GM19467 (cell line): Measurements from ENCODE around the gene CAB39.
A peak's percentile ranks its signal among the peaks of the same experiment; 100 is the strongest.

ENCODE experiments used
- ATAC-seq: cut with Tn5 transposase; IDR thresholded peaks from one replicate; pipeline ENCODE4 v1.9.1; 2021; ENCODE audit warnings: mild to moderate bottlenecking, moderate library complexity; ENCODE audit not compliant: unreplicated experiment

Gene CAB39

DNA sequence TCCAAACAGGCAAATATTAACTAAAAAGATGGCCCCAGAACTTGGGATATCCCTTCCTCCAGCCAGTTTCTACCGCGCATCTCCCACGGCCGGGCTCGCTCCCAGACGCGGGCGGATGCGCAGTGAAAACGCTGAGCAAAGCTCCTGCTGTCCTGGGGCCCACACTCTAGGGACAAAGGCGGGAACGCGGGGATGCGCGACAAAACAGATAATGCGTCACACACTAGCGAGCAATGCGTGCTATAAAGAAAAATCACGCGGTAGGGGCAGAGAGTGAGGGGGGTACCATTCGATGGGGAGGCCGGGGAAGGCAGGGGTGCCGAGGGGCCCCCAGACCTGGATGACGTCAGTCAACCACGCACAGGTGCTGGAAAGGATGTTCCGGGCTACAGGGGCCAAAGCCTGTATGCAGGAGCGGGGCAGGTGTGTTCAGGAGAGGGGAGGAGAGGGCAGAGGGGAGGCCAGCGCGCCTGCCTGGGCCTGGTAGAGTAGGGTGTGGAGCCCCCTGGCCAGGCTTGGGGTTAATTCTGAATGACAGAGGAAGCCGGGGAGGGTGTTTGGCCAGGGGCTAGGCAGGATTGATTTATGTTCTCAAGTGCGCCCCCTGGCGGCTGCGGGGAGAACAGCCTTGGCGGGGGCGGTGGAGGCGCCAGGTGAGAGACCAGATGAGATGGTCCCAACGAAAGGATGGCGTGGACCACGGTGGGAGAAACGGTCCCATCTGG, 137.2 kb downstream of the CAB39 start:
- ATAC-seq: no peak

GRCh38 chr2:230850358-230850658, 137.7 kb downstream of the CAB39 start:
- ATAC-seq: no peak

- no peak for ATAC-seq
These were observed 139.5 kb downstream of the CAB39 start for GRCh38 chr2:230852113-230852512.

GRCh38 chr2:230861552-230862255, 149.1 kb downstream of the CAB39 start:
- no peak for ATAC-seq

DNA sequence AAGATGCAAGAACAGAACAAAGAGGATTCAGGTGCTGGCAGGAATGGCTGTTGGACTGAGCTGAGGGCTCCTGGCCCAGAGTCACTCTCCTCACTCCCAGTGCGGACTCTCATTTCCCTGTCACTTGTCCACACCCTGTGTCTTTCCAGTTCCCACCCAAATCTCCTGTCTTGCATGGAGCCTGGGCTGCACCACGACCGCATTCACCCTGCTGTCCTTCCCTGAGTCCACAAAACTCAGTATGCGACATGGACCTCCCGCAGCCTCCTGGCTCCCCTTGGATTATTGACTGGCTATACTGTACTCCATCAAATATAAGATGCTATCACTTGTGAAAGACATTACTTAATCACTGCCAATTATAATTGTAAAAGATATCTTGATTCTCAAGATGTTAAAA, 149.7 kb downstream of the CAB39 start:
- no peak for ATAC-seq

DNA sequence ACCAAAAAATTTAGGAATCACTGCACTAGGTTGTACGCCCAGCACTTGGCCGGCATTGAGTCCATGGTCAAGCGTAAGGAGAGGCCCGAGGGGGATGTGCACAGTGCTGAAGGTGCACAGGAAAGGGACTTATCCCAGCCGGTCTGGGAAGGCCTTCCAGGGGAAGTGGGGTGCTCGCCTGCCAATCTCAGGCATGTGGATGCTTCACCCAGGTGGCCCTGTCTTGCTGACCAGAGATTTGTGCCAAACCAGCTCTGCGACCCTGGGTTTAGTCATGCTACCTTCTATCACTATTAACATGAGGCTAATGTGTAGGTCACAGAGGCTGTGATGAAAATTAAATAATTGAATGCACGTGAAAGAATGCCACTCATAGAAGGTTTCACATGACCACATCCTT, 150.4 kb downstream of the CAB39 start:
- ATAC-seq: no peak

DNA sequence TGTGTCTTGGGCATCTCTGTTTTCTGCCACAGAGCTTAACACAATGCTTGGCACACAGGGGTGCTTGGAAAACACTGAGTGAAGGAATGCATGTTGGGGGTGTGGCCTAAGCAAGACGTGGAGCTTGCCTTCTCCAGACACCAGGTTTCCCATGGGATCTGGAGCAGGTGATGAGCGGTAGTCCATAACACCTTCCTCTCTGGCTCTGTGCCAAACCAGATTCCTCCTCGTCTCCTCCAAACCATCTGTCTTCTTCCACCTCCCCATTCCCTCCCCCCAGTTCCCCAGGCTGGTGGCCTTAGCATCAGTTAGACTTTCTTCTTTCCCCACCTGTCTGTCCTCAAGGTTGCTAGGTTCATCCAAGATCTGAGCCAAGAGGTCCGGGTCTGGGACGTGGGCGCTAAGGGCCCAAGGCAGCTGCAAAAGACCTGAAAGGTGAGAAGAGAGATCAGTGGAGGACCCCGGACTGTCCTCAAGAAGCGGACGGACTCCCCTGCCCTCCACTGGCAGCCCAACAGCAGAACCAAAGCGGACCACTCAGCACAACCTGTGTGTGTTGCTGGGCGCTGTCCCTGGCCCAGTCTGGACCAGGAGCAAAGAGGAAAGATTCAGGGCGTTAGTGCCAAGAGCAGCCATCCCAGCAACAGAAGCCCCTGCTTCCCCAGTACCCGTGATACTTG, 150.9 kb downstream of the CAB39 start:
- no peak for ATAC-seq

- no peak for ATAC-seq
These were observed 151.5 kb downstream of the CAB39 start for GRCh38 chr2:230864122-230864604.

- ATAC-seq: peak; percentile 62
These were observed 152.1 kb downstream of the CAB39 start, which contains the start of gene ITM2C for GRCh38 chr2:230864605-230865306. ITM2C (plus strand) TSS chr2:230864942; CDS start chr2:230865026, 84 bp downstream.

- no peak for ATAC-seq
These were observed 152.7 kb downstream of the CAB39 start for GRCh38 chr2:230865307-230865765.

GRCh38 chr2:230865766-230866755, 153.4 kb downstream of the CAB39 start:
- no peak for ATAC-seq

DNA sequence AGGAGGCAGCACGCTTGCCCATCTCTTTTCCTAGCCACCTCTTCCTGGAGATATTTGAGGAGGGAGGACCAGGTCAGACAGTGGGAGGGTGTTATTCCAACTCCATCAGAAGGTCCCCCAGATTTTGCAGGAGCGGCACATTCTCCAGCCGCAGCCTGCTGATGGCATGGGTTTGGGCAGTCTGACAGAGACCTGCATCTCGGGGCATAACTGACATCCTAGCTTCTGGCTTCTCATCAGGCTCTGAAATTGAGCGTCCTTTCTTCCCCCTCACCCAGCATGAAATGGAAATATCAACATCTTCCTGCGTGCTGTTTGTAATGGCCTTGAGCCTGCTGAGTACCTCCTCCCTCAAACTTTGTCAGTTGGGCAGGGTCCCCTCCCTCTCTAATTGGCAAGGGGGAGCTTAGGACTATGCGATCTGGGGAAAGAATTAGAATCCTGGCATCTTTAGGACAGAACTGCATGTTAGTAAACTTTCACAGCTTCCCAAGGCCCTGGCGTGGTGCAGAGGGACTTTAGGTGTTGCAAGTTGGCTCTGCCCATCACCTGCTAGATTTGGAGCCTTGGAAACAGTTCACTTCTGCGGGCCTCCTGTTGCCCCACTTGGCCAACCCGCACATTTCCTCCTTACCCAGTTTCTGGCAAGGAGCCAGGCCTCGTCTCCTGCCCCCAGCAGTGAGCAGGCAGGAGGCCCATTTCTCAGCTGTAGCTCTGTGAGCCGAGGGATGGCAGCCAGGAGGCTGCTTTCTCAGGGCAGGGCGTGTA, 154.3 kb downstream of the CAB39 start:
- ATAC-seq: no peak

GRCh38 chr2:230868161-230868946, 155.7 kb downstream of the CAB39 start:
- no peak for ATAC-seq

DNA sequence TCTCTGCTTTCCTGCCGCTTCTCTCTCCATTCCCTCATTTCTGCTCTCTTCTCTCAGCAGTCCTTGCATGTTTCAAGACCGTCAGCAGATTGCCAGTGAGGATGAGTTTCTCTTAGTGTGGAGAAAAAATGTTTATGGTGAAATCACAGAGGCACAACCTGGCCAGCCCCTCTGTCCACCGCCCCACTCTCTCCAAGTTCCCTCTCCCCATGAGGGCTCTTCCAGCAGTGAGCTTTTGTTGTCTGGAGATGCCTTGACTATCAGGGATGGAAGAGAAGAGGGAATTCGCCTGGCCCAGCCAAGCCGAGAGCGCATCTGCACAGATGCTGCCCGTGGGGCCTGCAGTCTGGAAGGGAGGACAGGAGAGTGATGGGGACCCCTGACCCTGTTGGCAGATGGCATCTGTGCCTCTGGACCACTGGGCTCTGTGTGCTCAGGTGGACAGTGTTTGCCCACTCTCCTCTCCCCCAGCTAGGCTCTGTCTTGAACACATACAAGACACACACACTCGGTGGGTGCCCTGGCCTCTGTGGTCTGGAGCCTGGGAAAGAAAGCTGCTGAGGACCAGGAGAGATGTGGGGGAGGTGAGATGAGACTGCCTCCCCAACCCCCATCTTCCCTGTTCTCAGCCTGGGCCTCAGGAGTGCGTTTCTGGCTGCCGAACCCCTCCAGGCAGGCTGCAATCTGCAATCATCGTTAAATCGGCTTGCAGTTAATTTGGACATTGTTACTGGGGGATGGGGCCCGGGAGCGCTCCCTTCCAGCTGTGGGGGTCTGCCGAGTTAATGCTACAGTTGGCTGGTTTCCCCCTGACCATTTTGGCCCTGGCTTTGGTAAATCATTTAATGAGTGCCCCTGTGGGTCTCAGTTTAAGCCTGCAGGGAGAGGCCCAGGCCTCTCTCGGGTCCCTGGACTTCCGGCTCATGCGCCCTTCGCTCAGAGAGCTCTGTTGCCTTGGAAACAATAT, 156.6 kb downstream of the CAB39 start:
- ATAC-seq: no peak

- no peak for ATAC-seq
These were observed 157.4 kb downstream of the CAB39 start for GRCh38 chr2:230869914-230870543.
